ENCODE results near the gene SLC17A7.

The SLC17A7 gene

GRCh38 chr19:49427855-49428546 lies 13.3 kb downstream of the SLC17A7 start:
- no peak for TF ChIP-seq CTCF (IDR thresholded peaks at IDR 0.05)

GRCh38 chr19:49427339-49427738 lies 14.0 kb downstream of the SLC17A7 start:
- no peak for DNase-seq
- H3K36me3 ChIP-seq, result no peaks in the 10 kb centered on the region
- intact Hi-C loops (cut with DNase I; ENCODE audit: low total_unique reads), result no loop called here

More at GRCh38 chr19:49427855-49428546, 13.3 kb downstream of the SLC17A7 start:
- Histone ChIP-seq H3K4me3 (no peak overlapping the region), H3K4me1 (peaks cover 0 to 29% (median 16%) of the 10 kb centered on the region in 4 donors), H3K27ac (no peak overlapping the region), H3K27me3 (peaks cover 4 to 100% of the 10 kb centered on the region in 2 donors), H3K9me3 (no peaks in the 10 kb centered on the region), H3K36me3 (no peaks in the 10 kb centered on the region)
- DNase-seq, result no peak
- intact Hi-C loops (cut with DNase I; ENCODE audit: low total_unique reads), result no loop called here

GRCh38 chr19:49425922-49426592 lies 15.3 kb downstream of the SLC17A7 start:
- Histone ChIP-seq H3K27me3 (peaks cover 4 to 100% of the 10 kb centered on the region in 2 donors), H3K4me3 (no peak overlapping the region), H3K27ac (no peak overlapping the region), H3K9me3 (no peaks in the 10 kb centered on the region), H3K4me1 (peaks cover 0 to 38% (median 30%) of the 10 kb centered on the region in 4 donors), H3K36me3 (no peaks in the 10 kb centered on the region)
- no peak for TF ChIP-seq CTCF (IDR thresholded peaks at IDR 0.05)
- intact Hi-C loops (cut with DNase I; ENCODE audit: low total_unique reads), result no loop called here
- no peak for DNase-seq

More at GRCh38 chr19:49427339-49427738, 14.0 kb downstream of the SLC17A7 start:
- Histone ChIP-seq H3K9me3 (no peaks in the 10 kb centered on the region), H3K4me1 (peaks cover 0 to 33% (median 22%) of the 10 kb centered on the region in 4 donors), H3K27me3 (peaks cover 4 to 100% of the 10 kb centered on the region in 2 donors), H3K27ac (no peak overlapping the region), H3K4me3 (no peak overlapping the region)
- TF ChIP-seq CTCF (IDR thresholded peaks at IDR 0.05), result no peak

- intact Hi-C loops (cut with DNase I; ENCODE audit: low total_unique reads), result no loop called here
- Histone ChIP-seq H3K36me3 (no peaks in the 10 kb centered on the region), H3K4me3 (no peak within 1 kb of the TSS), H3K4me1 (peaks cover 0 to 46% (median 33%) of the 10 kb centered on the region in 4 donors), H3K27me3 (peaks cover 4 to 98% of the 10 kb centered on the region in 2 donors), H3K9me3 (no peaks in the 10 kb centered on the region), H3K27ac (no peak within 1 kb of the TSS)
- no peak for TF ChIP-seq CTCF (IDR thresholded peaks at IDR 0.05)
- no peak for DNase-seq
Measured at GRCh38 chr19:49425178-49425577, 16.1 kb downstream of the SLC17A7 start, which contains the start of gene GFY. TSS of gene GFY (plus strand) at chr19:49425388. CDS start at chr19:49426431, 1,043 bp downstream.

GRCh38 chr19:49423985-49424303 lies 17.4 kb downstream of the SLC17A7 start:
- no peak for DNase-seq
- intact Hi-C loops (cut with DNase I; ENCODE audit: low total_unique reads), result no loop called here
- no peaks in the 10 kb centered on the region for H3K36me3 ChIP-seq
- H3K9me3 ChIP-seq, result no peaks in the 10 kb centered on the region
- no peak overlapping the region for H3K27ac ChIP-seq
- H3K4me3 ChIP-seq, result no peak overlapping the region
- peaks cover 0 to 45% (median 33%) of the 10 kb centered on the region in 4 donors for H3K4me1 ChIP-seq
- no peak for TF ChIP-seq CTCF (IDR thresholded peaks at IDR 0.05)
- peaks cover 4 to 98% of the 10 kb centered on the region in 2 donors for H3K27me3 ChIP-seq
